Mammary epithelial cell (primary cell): ENCODE data around the gene BGN.

Source experiments
- CTCF ChIP-seq, 2 donors: IDR thresholded peaks in 1 of 2; conservative IDR thresholded peaks in 1 of 2; 2 replicates each; pipeline ENCODE4 v1.5.1; 2011 to 2012; ENCODE audit warnings: inconsistent platforms in 2 of 2, low read length in 2 of 2, mild to moderate bottlenecking in 2 of 2, control low read depth in 1 of 2, low read depth in 1 of 2; ENCODE audit not compliant: insufficient read depth in 1 of 2; ENCODE audit errors: extremely low read depth in 1 of 2
- EZH2 ChIP-seq: IDR thresholded peaks from 2 replicates; pipeline ENCODE4 v1.6.1; 2012; ENCODE audit warnings: low read length, inconsistent platforms, borderline replicate concordance

GRCh38 chrX:153549807-153550206 lies 55.0 kb downstream of the BGN start:
- no peak for TF ChIP-seq CTCF (conservative IDR thresholded peaks at IDR 0.05 in 1 of 2, IDR thresholded peaks at IDR 0.05 in 1 of 2; ENCODE audit: extremely low read depth in 1 of 2, insufficient read depth in 1 of 2, low read depth in 1 of 2, low read length in 2 of 2)
- TF ChIP-seq EZH2 = no peak
